GM12891 (cell line): ENCODE results near the gene OLFM1.

Experiments used
- DNase-seq: peaks from one replicate; pipeline ENCODE4 v3.0.0; 2011; ENCODE audit warnings: low spot score; ENCODE audit not compliant: insufficient read length
- FAIRE-seq: peaks from 2 replicates; lab custom pipeline; 2011; peaks lifted over from hg19 to GRCh38; lab: Jason Lieb, UNC
- PAX5 ChIP-seq: IDR thresholded peaks from 2 replicates; pipeline ENCODE4 v1.6.1; 2011; ENCODE audit warnings: low read length, moderate library complexity, mild to moderate bottlenecking; ENCODE audit not compliant: insufficient read depth, severe bottlenecking
- POLR2A ChIP-seq: IDR thresholded peaks from 2 replicates; pipeline ENCODE4 v1.6.1; 2011; ENCODE audit warnings: low read depth, low read length, control low read depth
- POLR2AphosphoS5 ChIP-seq: IDR thresholded peaks from 2 replicates; pipeline ENCODE4 v1.6.1; 2011; ENCODE audit warnings: low read depth, low read length, control low read depth
- POU2F2 ChIP-seq: IDR thresholded peaks from 2 replicates; pipeline ENCODE4 v1.6.1; 2011; ENCODE audit warnings: low read depth, mild to moderate bottlenecking, control low read depth, low read length, moderate library complexity
- SPI1 ChIP-seq: IDR thresholded peaks from 2 replicates; pipeline ENCODE4 v1.6.1; 2011; ENCODE audit warnings: low read depth, low read length, control low read depth
- TAF1 ChIP-seq: IDR thresholded peaks from 2 replicates; pipeline ENCODE4 v1.6.1; 2011; ENCODE audit warnings: low read depth, low read length, control low read depth

The OLFM1 gene

DNA sequence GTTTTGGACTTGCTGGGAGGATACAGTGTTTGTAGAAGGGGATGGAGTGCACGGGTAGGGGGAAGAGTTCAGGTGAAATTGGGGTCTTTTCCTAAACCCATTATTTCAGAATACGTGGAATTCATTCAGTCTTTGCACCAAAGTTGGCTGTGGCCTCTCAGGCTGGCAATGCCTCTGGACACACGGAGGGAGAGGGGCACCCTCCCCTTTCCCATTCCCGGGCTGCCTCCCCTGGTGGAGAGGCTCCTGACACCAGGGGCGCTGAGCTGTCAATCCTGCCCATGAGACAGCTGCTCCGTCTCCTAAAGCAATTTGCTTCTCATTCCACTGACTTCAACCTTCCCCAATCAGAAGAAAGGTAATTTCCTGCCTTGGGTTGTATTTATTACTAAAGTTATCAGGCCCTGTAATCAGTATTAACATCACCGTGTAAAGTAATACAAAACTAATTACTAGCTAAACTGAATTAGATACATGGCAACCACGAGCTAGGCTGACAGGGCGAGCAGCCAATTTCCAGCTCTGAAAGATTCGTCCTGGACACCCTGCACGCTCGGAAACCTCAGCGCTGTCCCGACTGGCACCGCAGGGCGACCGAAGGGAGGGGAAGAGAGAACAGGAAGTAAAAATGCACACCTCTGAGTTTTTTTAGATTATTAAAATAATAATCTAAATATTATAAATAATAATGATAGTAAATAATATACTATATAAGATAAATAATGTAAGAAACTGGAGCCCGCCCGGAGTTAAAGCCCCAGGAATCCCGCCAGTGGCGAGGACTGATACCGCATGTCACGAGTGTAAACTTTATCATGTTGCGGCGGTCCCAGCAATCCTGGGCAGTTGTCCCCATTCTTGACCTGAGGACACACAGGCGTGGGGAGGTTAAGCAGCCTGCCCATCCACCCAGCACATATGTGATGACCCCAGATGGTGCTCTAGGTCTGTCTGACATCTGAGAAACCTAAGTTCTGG lies 6.9 kb upstream of the OLFM1 start:
- TF ChIP-seq POLR2A: no peak
- no peak for FAIRE-seq

DNA sequence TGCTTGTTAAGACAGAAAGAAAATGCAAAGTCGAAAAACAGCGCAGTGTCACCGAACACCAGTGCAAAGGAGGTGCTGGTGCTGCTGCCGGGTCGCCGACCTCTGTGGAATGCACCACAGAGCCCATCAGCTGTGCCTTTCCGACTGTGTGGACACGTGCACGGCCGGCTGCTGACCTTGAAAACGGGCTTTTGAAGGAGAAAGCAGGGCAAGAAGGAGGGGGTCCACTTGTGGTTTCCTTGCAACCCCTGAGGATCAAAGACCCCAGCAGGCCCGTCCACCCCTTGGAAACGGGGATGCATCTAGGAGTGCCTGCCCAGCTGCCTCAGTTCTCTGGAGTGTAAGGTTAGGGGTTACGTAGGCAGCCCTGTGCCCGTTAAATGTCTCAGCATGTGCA lies 6.2 kb upstream of the OLFM1 start:
- DNase-seq (no peak), FAIRE-seq (no peak)
- TF ChIP-seq SPI1: no peak
- TF ChIP-seq TAF1: no peak
- no peak for TF ChIP-seq POLR2AphosphoS5
- TF ChIP-seq POLR2A: no peak
- TF ChIP-seq POU2F2: no peak
- no peak for TF ChIP-seq PAX5

More for the DNA sequence above, 6.9 kb upstream of the OLFM1 start:
- DNase-seq: no peak

GRCh38 chr9:135081731-135082130 lies 5.7 kb upstream of the OLFM1 start:
- no peak for DNase-seq
- TF ChIP-seq POU2F2 (no peak), POLR2AphosphoS5 (no peak), POLR2A (no peak), SPI1 (no peak), TAF1 (no peak), PAX5 (no peak)
- no peak for FAIRE-seq

DNA sequence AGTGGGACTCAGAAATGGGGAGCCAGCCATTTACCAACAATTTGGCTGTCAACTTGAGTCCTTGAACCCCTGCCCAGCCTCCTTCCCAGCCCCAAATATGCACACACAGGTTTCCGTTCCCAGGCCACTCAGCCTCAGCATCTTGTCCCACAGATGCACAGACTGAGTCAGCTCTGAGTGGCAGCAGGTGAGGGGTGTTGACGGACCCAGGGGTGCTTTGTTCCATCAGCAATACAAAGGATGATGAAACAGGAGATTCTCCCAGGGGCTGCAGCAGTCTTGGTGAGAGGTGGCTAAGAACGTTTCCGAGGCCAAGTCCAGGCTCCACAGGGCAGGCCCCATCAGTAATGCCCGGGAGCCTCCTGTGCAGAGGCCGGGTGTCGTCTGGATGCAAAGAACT lies 4.9 kb upstream of the OLFM1 start:
- TF ChIP-seq SPI1 (no peak), POLR2AphosphoS5 (no peak), POU2F2 (no peak), PAX5 (no peak), TAF1 (no peak), POLR2A (no peak)
- no peak for FAIRE-seq

GRCh38 chr9:135083241-135083810 lies 4.1 kb upstream of the OLFM1 start:
- no peak for TF ChIP-seq POU2F2
- no peak for TF ChIP-seq POLR2A
- TF ChIP-seq SPI1: no peak
- no peak for TF ChIP-seq POLR2AphosphoS5
- TF ChIP-seq PAX5: no peak
- no peak for TF ChIP-seq TAF1
- no peak for DNase-seq
- FAIRE-seq: no peak

More for the DNA sequence above, 4.9 kb upstream of the OLFM1 start:
- DNase-seq: no peak

GRCh38 chr9:135083831-135084230 lies 3.6 kb upstream of the OLFM1 start:
- no peak for FAIRE-seq
- no peak for DNase-seq
- TF ChIP-seq TAF1 (no peak), SPI1 (no peak), POLR2A (no peak), POU2F2 (no peak), PAX5 (no peak), POLR2AphosphoS5 (no peak)

- TF ChIP-seq POLR2A: no peak
- TF ChIP-seq TAF1: no peak
- no peak for TF ChIP-seq SPI1
- no peak for TF ChIP-seq POLR2AphosphoS5
- TF ChIP-seq POU2F2: no peak
- TF ChIP-seq PAX5: no peak
- FAIRE-seq: no peak
- no peak for DNase-seq
Measured at GRCh38 chr9:135084262-135084661, 3.2 kb upstream of the OLFM1 start.

DNA sequence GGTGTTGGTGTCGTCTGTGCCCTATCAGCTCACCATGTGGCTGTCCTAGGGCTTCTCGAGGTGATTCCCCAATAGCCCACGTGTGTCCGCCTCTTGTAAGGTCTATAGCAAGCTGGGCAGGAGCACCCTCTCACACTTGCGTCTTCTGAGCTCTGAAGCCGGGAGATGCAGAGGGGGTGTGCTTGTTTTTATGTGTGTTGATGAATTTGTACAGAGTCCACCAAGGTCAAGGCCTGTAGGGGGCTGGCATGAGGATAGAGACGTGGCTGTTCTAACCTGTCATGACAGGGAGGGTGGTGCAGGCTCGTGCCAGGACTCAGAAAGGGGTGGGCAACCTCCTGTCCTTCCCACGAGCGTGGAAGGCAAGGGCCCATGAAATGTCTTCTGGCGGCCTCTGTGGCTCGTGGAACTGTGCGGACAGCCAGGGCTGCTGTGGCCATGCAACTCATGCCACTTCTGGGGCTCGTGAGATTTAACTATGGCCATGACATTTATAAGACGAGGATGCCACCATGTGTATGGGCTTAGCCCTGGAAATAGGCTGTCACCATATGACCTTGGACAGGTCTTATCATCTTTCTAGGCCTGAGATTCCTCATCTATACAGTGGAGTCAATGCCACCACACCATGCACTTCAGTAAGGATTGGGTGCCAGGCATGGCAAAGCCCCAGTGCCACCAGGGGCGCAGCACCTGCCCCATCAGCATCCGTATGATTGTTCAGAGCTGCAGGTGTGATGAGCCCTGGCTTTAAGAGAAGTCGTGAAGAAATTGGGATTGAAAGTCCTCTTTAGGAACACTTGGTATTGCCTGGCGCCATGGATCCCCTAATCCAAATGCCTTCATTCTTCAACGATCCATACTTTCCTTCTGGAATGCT lies 2.3 kb upstream of the OLFM1 start:
- TF ChIP-seq POU2F2: no peak
- TF ChIP-seq SPI1: no peak
- TF ChIP-seq TAF1: no peak
- no peak for TF ChIP-seq PAX5
- no peak for TF ChIP-seq POLR2AphosphoS5
- no peak for TF ChIP-seq POLR2A
- no peak for FAIRE-seq

GRCh38 chr9:135085830-135086546 lies 1.5 kb upstream of the OLFM1 start:
- peak; percentile 68 for DNase-seq
- peak; percentile 80 for FAIRE-seq
- no peak for TF ChIP-seq POLR2AphosphoS5
- TF ChIP-seq TAF1: no peak
- TF ChIP-seq PAX5: no peak
- no peak for TF ChIP-seq SPI1
- no peak for TF ChIP-seq POLR2A
- no peak for TF ChIP-seq POU2F2

More for the DNA sequence above, 2.3 kb upstream of the OLFM1 start:
- DNase-seq: no peak
